Activated B cell treated with CpG ODN at 0.5 μM for 24 hours (primary cell): Measurements from ENCODE around the gene TSTD2. TPM values are rescaled to one million over a fixed set of nuclear protein-coding genes. Genes with fewer than 3 reads are reported as not detected.

ENCODE experiments used
- ATAC-seq: fragments of 200-7000 bp; cut with Tn5 transposase; one replicate; pipeline ENCODE4 v1.10.0; 2021; ENCODE audit warnings: low read depth, mild to moderate bottlenecking, moderate library complexity
- CTCF ChIA-PET: fragments of 350-600 bp; sonication (Branson Sonifier 250); formaldehyde crosslinking; loops from one replicate; lab custom pipeline; 2021; ENCODE audit warnings: antibody characterized with exemption; lab: Charles Lee
- POLR2A ChIA-PET: fragments of 350-600 bp; sonication (Branson Sonifier 250); formaldehyde crosslinking; loops from one replicate; lab custom pipeline; 2021; ENCODE audit warnings: antibody characterized with exemption; lab: Charles Lee
- DNase-seq: peaks from one replicate; pipeline ENCODE4 v3.0.0; 2022
- H3K27ac Mint-ChIP-seq: one replicate; pipeline ENCODE4 v1.8.0; 2020; ENCODE audit warnings: mixed read lengths
- H3K27me3 Mint-ChIP-seq: one replicate; pipeline ENCODE4 v1.8.0; 2021; ENCODE audit warnings: mixed read lengths
- H3K36me3 Mint-ChIP-seq: one replicate; pipeline ENCODE4 v1.8.0; 2021; ENCODE audit warnings: low read depth, mixed read lengths
- H3K4me1 Mint-ChIP-seq: one replicate; pipeline ENCODE4 v1.8.0; 2021; ENCODE audit warnings: mixed read lengths
- H3K4me3 Mint-ChIP-seq: one replicate; pipeline ENCODE4 v1.8.0; 2020; ENCODE audit warnings: mild to moderate bottlenecking, mixed read lengths
- H3K9me3 Mint-ChIP-seq: one replicate; pipeline ENCODE4 v1.8.0; 2020; ENCODE audit warnings: mixed read lengths
- CTCF ChIP-seq: fragments of 200-600 bp; IDR thresholded peaks from one replicate; pipeline ENCODE4 v1.8.0; 2022; ENCODE audit warnings: antibody characterized with exemption, mild to moderate bottlenecking
- intact Hi-C: fragments of 100-400 bp; cut with micrococcal nuclease; formaldehyde crosslinking; loops from one replicate; pipeline ENCODE4 v1.15.1; 2024
- total RNA-seq: library from RNA; stranded (reverse); gene quantifications from 2 replicates; pipeline ENCODE4 v1.2.3, GENCODE V29; 2022

The TSTD2 gene
- total RNA-seq, 1 donor from 2014 or later: 21.6 TPM

GRCh38 chr9:97555164-97555563 lies 78.0 kb downstream of the TSTD2 start:
- Mint-ChIP-seq H3K27me3 (peaks cover 25% of the 10 kb centered on the region), H3K27ac (no peak overlapping the region), H3K9me3 (no peaks in the 10 kb centered on the region), H3K4me1 (no peaks in the 10 kb centered on the region), H3K36me3 (no peaks in the 10 kb centered on the region), H3K4me3 (no peak overlapping the region)
- TF ChIP-seq CTCF: no peak
- intact Hi-C loops: no loop called here
- CTCF ChIA-PET: no interaction called here
- POLR2A ChIA-PET: no interaction called here
- no peak for DNase-seq
- ATAC-seq: no peak

- POLR2A ChIA-PET: no interaction called here
- H3K9me3 Mint-ChIP-seq: no peaks in the 10 kb centered on the region
These were observed 78.5 kb downstream of the TSTD2 start for GRCh38 chr9:97554566-97555075.

GRCh38 chr9:97553841-97554240 lies 79.3 kb downstream of the TSTD2 start:
- Mint-ChIP-seq H3K4me1 (no peaks in the 10 kb centered on the region), H3K9me3 (no peaks in the 10 kb centered on the region), H3K27ac (no peak overlapping the region), H3K36me3 (no peaks in the 10 kb centered on the region), H3K27me3 (peaks cover 19% of the 10 kb centered on the region), H3K4me3 (no peak overlapping the region)
- TF ChIP-seq CTCF: no peak
- CTCF ChIA-PET: no interaction called here
- intact Hi-C loops: no loop called here
- DNase-seq (no peak), ATAC-seq (no peak)
- POLR2A ChIA-PET: no interaction called here

More at GRCh38 chr9:97554566-97555075, 78.5 kb downstream of the TSTD2 start:
- Mint-ChIP-seq H3K4me1 (no peaks in the 10 kb centered on the region), H3K27me3 (peaks cover 23% of the 10 kb centered on the region), H3K27ac (no peak overlapping the region), H3K4me3 (no peak overlapping the region), H3K36me3 (no peaks in the 10 kb centered on the region)
- DNase-seq (no peak), ATAC-seq (no peak)
- TF ChIP-seq CTCF: no peak
- intact Hi-C loops: no loop called here
- CTCF ChIA-PET: no interaction called here

- TF ChIP-seq CTCF: no peak
- Mint-ChIP-seq H3K27ac (no peak overlapping the region), H3K36me3 (no peaks in the 10 kb centered on the region), H3K27me3 (peaks cover 15% of the 10 kb centered on the region), H3K9me3 (no peaks in the 10 kb centered on the region), H3K4me1 (no peaks in the 10 kb centered on the region), H3K4me3 (no peak overlapping the region)
- no peak for DNase-seq
- no peak for ATAC-seq
- POLR2A ChIA-PET: no interaction called here
- intact Hi-C loops: no loop called here
- CTCF ChIA-PET: no interaction called here
These were observed 80.0 kb downstream of the TSTD2 start for GRCh38 chr9:97553141-97553540.

- no peaks in the 10 kb centered on the region for H3K36me3 Mint-ChIP-seq
- peaks cover 9% of the 10 kb centered on the region for H3K27me3 Mint-ChIP-seq
- H3K9me3 Mint-ChIP-seq: no peaks in the 10 kb centered on the region
- H3K4me3 Mint-ChIP-seq: no peak overlapping the region
- no peak overlapping the region for H3K27ac Mint-ChIP-seq
- ChIA-PET POLR2A (no interaction called here), CTCF (no interaction called here)
- DNase-seq: no peak
- TF ChIP-seq CTCF: no peak
- intact Hi-C loops: no loop called here
- no peak for ATAC-seq
- H3K4me1 Mint-ChIP-seq: no peaks in the 10 kb centered on the region
These were observed 81.9 kb downstream of the TSTD2 start for GRCh38 chr9:97551308-97551707.
